Gastroesophageal sphincter (tissue), 3 donors: ENCODE measurements around the gene KIAA1210.

Source experiments
- CTCF ChIP-seq, 4 experiments: fragments of 200-600 bp in 2 of 4; fragments of 450-650 bp in 2 of 4; sonication (generic) in 1 of 4; IDR thresholded peaks; one replicate each; pipeline ENCODE4 v1.5.1; 2017 to 2019; ENCODE audit warnings: antibody characterized with exemption in 4 of 4, mild to moderate bottlenecking in 2 of 4, moderate library complexity in 2 of 4
- EP300 ChIP-seq: sonication (generic); formaldehyde crosslinking; IDR thresholded peaks from one replicate; pipeline ENCODE4 v1.6.1; 2017; ENCODE audit warnings: antibody characterized with exemption, mild to moderate bottlenecking
- POLR2A ChIP-seq, 2 donors: fragments of 450-650 bp; IDR thresholded peaks; one replicate each; pipeline ENCODE4 v1.6.1; 2017; ENCODE audit warnings: antibody characterized with exemption in 2 of 2, mild to moderate bottlenecking in 2 of 2, moderate library complexity in 1 of 2
- POLR2AphosphoS5 ChIP-seq: sonication (generic); formaldehyde crosslinking; IDR thresholded peaks from one replicate; pipeline ENCODE4 v1.6.1; 2017; ENCODE audit warnings: antibody characterized with exemption

- TF ChIP-seq CTCF (IDR thresholded peaks at IDR 0.05): no peak
- TF ChIP-seq EP300: no peak
- no peak for TF ChIP-seq POLR2A (IDR thresholded peaks at IDR 0.05)
- TF ChIP-seq POLR2AphosphoS5: no peak
These were observed 56.2 kb downstream of the KIAA1210 start for GRCh38 chrX:119071381-119071780.
